HG03354 (cell line): ENCODE measurements around the gene ZFYVE1.
"Not testable (repeated sequence)": the region's sequence is repeated elsewhere in the genome, so short reads cannot be mapped to it uniquely, and the experiment has no call there.

Experiments used
- ATAC-seq: cut with Tn5 transposase; IDR thresholded peaks from one replicate; pipeline ENCODE4 v1.9.1; 2021; ENCODE audit warnings: mild to moderate bottlenecking; ENCODE audit not compliant: unreplicated experiment, poor library complexity, severe bottlenecking

The ZFYVE1 gene

DNA sequence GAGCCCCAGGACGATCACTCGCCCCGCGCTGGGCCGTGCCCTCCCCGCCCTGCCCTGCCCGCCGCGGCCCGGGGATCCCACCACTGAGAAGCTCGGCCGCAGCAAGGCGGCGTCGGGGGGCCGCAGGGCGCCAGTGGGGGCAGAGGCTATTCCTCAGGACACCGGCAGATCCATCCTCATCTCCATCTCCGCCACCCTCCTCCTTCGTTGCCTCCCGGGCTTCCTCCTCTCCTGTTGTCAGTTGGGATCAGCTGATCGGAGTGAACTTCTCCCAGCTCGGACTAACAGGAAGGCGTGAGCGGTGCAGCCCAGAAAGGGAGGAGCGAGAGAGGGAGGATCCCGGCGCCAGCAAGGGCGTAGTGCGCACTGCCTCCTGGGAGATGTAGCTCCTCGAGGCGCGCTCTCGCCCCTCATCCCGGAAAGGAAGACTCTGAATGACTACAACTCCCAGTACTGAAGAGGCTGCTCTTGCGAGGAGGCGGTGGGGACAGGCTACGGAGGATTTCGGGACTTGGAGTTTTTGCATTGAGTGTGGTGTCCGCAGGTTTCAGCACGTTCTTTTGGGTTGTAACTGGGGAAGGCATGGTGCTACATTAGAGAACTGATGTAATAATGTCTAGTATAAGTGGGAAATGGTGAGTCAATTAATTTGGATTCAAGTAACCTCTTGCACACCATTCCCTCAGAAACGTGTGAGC, at the start of gene ZFYVE1:
Gene ZFYVE1, minus strand, starts transcription at position 262 of the 698 bp plus-strand sequence. CDS start 2,598 bp downstream, outside the sequence.
- peak; percentile 98 for ATAC-seq

- no peak for ATAC-seq
Observed at GRCh38 chr14:73069585-73069984, 42.7 kb upstream of the ZFYVE1 start.

DNA sequence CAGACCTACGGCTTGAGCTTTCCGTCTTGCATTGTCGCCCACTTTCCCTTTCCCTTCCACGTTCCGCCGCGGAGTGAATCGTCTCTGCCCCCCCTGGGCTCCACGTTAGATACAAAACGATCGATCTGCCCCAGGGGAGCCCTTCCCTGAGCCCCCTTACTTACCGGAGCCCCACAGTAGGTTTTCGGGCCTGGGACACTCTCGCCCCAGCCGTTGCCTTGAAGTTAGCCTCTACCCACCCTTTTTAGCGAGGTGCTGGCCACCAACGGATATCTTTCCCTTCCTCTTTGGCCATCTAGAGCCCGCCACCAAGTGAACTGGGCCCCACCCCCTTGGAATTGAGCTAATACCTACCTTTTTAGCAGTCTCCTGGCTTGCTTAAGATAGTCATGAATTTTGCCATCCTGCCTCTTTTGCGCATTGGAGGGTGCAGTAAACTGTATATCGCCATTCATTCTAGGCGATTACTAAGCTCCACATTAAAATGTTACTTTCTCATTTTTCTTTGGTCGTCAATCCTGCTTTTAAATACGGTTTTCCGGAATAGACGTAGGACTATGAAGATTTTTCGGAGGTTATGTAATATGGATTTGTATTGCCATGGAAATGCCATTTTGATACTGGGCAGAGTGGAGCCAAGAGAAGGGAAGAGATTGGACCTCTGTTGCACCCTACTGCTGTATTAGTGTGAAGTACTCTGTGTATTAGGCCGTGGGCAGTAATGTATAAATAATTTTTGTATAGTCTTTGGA, 32.2 kb upstream of the ZFYVE1 start:
- no peak for ATAC-seq

DNA sequence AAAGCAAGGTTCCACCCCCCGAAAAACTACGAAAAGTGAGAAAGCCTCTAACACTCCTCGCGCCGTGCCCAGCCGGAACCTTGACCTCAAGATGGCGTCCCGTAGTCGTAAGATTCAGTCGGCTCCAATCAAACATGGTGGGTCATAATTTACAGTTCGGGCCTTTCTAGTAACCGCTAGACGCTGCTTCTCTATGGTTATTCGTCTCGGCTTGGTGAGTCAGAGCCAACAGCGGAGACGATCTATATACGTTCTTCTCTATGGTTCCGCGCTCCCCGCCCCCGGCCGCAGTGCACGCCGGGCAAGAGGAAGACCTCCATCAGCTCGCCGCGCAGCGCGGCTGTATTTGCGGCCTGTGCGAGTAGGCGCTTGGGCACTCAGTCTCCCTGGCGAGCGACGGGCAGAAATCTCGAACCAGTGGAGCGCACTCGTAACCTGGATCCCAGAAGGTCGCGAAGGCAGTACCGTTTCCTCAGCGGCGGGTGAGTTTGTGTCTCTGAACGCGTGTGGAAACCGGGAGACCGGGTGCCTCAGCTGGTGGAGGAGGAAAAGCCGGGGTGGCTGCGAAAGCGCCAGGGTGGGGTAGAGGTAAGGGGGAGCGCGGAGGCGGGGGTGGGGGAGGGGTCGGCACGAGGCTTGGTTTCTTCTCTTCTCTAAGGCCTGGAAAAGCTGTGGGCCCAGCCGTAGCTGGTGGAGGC, 31.5 kb upstream of the ZFYVE1 start, which contains the start of gene RBM25:
Gene RBM25, plus strand, starts transcription at position 311 of the 698 bp plus-strand sequence. CDS start 13,108 bp downstream, outside the sequence.
- ATAC-seq = peak; percentile 93

GRCh38 chr14:73057944-73058223, 31.0 kb upstream of the ZFYVE1 start:
- ATAC-seq = no peak

- ATAC-seq = no peak
Observed at GRCh38 chr14:73055251-73055650, 28.3 kb upstream of the ZFYVE1 start.

DNA sequence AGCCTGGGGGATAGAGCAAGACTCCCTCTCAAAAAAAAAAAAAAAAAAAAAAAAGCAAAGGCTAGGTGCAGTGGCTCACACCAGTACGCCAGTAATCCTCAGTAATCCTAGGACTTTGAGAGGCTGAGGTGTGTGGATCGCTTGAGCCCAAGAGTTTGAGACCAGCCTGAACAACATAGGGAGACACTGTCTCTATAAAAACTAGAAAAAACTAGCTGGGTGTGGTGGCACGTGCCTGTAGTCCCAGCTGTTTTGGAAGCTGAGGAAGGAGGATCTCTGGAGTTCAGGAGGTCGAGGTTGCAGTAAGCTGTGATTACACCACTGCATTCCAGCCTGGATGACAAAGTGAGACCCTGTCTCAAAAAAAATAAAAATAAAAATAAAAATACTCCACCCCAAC, 22.5 kb upstream of the ZFYVE1 start:
- no peak for ATAC-seq

DNA sequence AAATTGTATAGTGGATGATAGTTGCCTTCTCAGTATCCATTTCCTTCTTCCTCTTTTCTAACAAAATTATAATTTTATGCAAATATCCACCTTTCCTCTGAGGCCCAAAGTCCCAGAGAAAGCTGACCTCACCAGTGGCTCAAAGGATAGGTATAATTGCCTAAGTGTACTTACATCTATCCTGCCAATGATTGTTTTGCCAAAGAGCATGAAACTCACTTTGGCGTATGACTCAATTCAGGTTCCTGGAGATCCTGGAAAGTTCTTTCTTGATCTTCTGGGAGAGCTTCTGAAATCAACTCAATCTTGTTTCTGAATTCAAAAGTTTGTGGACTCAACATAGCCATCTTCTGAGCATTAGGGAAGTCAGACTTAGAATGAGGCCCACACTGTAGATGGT, 20.9 kb upstream of the ZFYVE1 start:
- ATAC-seq = no peak

DNA sequence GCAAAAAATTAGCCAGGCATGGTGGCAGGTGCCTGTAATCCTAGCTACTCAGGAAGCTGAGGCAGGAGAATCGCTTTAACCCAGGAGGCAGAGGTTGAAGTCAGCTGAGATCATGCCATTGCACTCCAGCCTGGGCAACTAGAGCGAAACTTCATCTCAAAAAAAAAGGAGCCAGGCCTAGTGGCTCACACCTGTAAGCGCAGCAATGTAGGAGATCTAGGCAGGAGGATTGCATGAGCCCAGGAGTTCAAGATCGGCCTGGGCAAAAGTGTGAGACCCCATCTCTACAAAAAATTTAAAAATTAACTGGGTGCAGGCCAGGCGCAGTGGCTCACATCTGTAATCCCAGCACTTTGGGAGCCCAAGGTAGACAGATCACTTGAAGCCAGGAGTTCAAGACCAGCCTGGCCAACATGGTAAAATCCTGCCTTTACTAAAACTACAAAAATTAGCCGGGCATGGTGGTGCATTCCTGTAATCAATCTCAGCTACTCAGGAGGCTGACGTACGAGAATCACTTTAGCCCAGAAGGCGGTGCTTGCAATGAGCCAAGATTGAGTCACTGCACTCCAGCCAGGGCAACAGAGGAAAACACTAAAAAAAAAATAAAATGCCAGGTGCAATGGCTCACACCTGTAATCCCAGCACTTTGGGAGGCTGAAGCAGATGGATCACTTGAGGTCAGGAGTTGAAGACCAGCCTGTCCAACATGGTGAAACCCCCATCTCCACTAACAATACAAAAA, 10.0 kb upstream of the ZFYVE1 start:
- ATAC-seq = not testable (repeated sequence)

DNA sequence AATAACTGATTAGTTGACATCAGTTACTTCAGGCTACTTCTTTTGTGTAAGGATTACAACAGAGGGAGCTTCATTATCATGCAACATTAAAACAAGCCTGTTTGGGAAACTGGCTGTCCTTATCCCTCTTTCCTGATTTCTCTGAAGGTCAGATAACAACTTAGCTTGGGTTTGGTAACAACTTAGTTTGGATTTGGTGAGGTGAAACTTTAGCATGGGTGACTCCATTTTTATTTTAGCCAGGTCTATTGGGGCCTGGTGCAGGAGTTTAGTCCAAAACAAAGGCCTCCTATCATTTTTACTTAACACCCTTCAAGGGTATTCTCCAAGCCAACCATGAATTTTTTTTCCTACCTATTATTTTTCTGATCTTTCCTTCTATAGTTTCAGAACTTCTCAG, 1.1 kb upstream of the ZFYVE1 start:
- no peak for ATAC-seq

DNA sequence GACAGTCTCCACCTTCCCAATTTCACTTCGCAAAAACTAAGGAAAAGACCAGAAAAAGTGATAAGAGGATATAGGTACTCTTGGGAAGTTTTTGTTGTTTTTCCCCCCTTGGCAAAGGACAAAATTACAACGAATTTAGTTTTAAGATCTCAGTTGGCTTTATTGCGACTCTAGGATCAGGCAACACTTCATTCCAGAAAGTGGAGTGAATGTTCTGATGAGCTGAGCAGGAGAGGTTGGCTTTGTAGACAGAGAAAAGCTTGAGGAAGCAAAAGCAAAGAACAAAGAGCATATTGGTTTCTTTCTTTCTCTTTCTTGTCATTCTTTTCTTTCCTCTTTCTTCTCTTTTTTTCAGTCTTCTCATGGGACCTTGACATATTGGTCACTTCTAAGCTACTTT, 640 bp upstream of the ZFYVE1 start:
- ATAC-seq = no peak

DNA sequence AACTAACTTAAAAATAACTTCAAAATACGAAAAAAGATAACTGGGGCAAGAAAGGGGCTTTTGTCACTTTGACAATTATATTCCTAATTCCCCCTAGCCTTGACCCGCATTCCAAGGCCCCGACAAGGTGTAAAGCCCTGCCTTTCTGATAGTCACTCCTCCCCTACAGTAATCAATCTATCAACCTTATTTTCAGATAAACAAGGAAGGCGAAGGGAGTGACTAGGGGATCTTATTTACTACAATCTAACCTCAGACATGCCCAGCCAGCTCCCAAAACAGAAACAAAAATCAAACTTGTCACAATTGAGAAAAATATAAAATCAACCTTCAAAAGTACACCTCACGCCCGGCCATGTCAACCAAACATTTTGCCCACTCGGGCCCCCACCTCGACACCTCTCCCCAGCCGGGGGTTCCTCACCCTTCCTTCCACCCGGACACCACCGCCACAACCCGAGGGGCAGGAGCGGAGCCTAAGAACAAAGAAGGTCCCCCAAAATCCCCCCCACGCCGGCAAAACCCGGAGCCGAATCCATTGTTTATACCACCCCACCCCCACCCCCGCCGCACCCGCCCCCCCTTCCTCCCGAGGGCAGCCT, 562 bp downstream of the ZFYVE1 start:
- no peak for ATAC-seq

- ATAC-seq = no peak
Observed at GRCh38 chr14:73025544-73025943, 1.4 kb downstream of the ZFYVE1 start.

GRCh38 chr14:73022051-73022450, 4.9 kb downstream of the ZFYVE1 start:
- ATAC-seq = no peak

DNA sequence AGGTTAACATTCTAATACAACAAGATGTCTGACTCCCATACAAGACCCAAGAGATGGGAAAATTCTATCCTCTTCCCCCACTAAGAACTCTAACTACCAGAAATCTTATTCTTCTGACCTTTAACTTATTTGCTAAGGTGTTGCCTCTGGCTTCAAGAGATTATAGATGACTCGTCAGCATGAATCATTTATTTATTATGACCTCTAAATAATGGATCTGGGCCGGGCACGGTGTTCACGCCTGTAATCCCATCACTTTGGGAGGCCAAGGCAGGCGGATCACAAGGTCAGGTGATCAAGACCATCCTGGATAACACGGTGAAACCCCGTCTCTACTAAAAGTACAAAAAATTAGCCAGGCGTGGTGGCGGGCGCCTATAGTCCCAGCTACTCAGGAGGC, 10.9 kb downstream of the ZFYVE1 start:
- not testable (repeated sequence) for ATAC-seq

GRCh38 chr14:73015552-73015951, 11.4 kb downstream of the ZFYVE1 start:
- not testable (repeated sequence) for ATAC-seq

GRCh38 chr14:73014105-73014504, 12.8 kb downstream of the ZFYVE1 start:
- peak; percentile 76 for ATAC-seq

DNA sequence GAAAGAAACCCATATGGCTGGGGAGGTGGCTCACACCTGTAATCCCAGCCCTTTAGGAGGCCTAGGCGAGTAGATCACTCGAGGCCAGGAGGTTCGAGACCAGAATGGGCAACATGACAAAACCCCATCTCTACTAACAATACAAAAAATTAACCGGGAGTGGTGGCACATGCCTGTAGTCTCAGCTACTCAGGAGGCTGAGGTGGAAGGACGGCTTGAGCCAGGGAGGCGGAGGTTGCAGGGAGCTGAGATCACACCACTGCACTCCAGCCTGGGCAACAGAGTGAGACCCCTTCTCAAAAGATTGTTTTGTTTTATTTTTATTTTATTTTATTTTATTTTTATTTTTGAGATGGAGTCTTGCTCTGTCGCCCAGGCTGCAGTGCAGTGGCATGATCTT, 15.7 kb downstream of the ZFYVE1 start:
- not testable (repeated sequence) for ATAC-seq

GRCh38 chr14:73008501-73008900, 18.4 kb downstream of the ZFYVE1 start:
- no peak for ATAC-seq

DNA sequence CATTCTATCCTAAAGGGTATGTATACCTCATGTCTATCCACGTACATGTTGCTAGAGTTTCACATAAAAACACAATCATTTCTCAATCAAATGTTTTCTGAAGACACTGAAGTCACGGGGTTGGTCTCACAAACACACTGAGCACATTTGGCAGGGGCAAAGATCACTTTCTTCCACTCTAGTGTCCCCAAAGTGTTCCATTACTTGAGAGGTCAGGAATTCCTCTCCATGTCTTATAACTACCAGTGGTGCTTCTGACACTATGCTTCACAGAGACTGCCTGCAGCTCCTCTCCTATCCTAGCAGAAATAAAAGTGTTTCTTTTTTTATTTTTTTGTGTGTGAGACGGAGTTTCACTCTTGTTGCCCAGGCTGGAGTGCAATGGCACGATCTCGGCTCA, 19.1 kb downstream of the ZFYVE1 start:
- ATAC-seq = no peak
